ENCODE data around the gene KIF26B. TPM values are rescaled to one million over a fixed set of nuclear protein-coding genes. Genes with fewer than 3 reads are reported as not detected.

KIF26B gene
- total RNA-seq, 1 donor from 2014 or later: 8.8 TPM

GRCh38 chr1:245656189-245656717 lies 501.5 kb downstream of the KIF26B start:
- Mint-ChIP-seq H3K4me1 (ENCODE audit: unreplicated experiment) (no peaks in the 10 kb centered on the region), H3K36me3 (ENCODE audit: unreplicated experiment) (no peaks in the 10 kb centered on the region), H3K4me3 (ENCODE audit: unreplicated experiment) (no peak overlapping the region), H3K27me3 (ENCODE audit: unreplicated experiment) (no peaks in the 10 kb centered on the region), H3K9me3 (ENCODE audit: unreplicated experiment) (no peaks in the 10 kb centered on the region), H3K27ac (ENCODE audit: unreplicated experiment) (no peak overlapping the region)
- TF ChIP-seq CTCF (IDR thresholded peaks at IDR 0.05): no peak
- DNase-seq (ENCODE audit: extremely low spot score, unreplicated experiment): peak; percentile 59

GRCh38 chr1:245657371-245657770 lies 502.6 kb downstream of the KIF26B start:
- Mint-ChIP-seq H3K27me3 (ENCODE audit: unreplicated experiment) (no peaks in the 10 kb centered on the region), H3K4me3 (ENCODE audit: unreplicated experiment) (no peak overlapping the region), H3K9me3 (ENCODE audit: unreplicated experiment) (no peaks in the 10 kb centered on the region), H3K4me1 (ENCODE audit: unreplicated experiment) (no peaks in the 10 kb centered on the region), H3K36me3 (ENCODE audit: unreplicated experiment) (no peaks in the 10 kb centered on the region), H3K27ac (ENCODE audit: unreplicated experiment) (no peak overlapping the region)
- no peak for DNase-seq (ENCODE audit: extremely low spot score, unreplicated experiment)
- TF ChIP-seq CTCF (IDR thresholded peaks at IDR 0.05): no peak

DNA sequence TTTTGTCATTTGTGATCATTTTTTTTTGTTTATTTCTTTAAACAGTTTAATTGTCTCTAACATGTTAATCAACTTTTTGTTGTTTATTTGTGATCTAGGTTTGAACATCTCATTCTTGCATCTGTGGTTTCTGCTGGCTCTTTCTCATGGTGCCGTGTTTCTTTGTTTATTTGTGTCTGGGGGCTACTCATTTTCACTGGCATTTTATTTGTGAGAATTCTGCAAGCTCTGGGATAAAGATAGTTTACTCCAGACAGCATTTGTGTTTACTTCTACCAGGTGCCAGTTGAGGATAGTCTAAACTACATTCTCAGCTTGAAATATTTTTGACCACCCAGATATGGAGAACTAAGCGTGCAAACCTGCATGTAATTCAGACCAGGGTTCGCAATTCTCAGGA lies 508.6 kb downstream of the KIF26B start:
- Mint-ChIP-seq H3K4me3 (ENCODE audit: unreplicated experiment) (no peak overlapping the region), H3K27ac (ENCODE audit: unreplicated experiment) (no peak overlapping the region), H3K36me3 (ENCODE audit: unreplicated experiment) (no peaks in the 10 kb centered on the region), H3K9me3 (ENCODE audit: unreplicated experiment) (no peaks in the 10 kb centered on the region), H3K27me3 (ENCODE audit: unreplicated experiment) (no peaks in the 10 kb centered on the region), H3K4me1 (ENCODE audit: unreplicated experiment) (no peaks in the 10 kb centered on the region)
- DNase-seq (ENCODE audit: extremely low spot score, unreplicated experiment): no peak
- TF ChIP-seq CTCF (IDR thresholded peaks at IDR 0.05): no peak

DNA sequence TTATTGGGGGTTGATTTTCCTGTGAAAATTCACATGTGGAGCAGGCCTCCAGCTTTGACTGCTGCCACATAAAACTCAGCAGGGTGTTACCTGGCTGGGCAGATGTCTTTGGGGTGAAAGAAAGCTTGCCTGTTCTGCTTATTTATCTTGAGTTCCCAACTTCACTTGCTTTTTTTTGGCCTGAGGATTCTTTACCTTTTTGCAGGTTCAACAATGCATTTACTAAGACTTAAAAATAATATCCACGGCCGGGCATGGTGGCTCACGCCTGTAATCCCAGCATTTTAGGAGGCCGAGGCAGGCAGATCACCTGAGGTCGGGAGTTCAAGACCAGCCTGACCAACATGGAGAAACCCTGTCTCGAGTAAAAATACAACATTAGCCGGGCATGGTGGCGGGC lies 509.1 kb downstream of the KIF26B start:
- H3K4me1 Mint-ChIP-seq (ENCODE audit: unreplicated experiment): no peaks in the 10 kb centered on the region
- peak; percentile 56 for DNase-seq (ENCODE audit: extremely low spot score, unreplicated experiment)
- no peak overlapping the region for H3K4me3 Mint-ChIP-seq (ENCODE audit: unreplicated experiment)
- TF ChIP-seq CTCF (IDR thresholded peaks at IDR 0.05): no peak
- H3K36me3 Mint-ChIP-seq (ENCODE audit: unreplicated experiment): no peaks in the 10 kb centered on the region
- no peaks in the 10 kb centered on the region for H3K9me3 Mint-ChIP-seq (ENCODE audit: unreplicated experiment)
- no peak overlapping the region for H3K27ac Mint-ChIP-seq (ENCODE audit: unreplicated experiment)
- no peaks in the 10 kb centered on the region for H3K27me3 Mint-ChIP-seq (ENCODE audit: unreplicated experiment)

DNA sequence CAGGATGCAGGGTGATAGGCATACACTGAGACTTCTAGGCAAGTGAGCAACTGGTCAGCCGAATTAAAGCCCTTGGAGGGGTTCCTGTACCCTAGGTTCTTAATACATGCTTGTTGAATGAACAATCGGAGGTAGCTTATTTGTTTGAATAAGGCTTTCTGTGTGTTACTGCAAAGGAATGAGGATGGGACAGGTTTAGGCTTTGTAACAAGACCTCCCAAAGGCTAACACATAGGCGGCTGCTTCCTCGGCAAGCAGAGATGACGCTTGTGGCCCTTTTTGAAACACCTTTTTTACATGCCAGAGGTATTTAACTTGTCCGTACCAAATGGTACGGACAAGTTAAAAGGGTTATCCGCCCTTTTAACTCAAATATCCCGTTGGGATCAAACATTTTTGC lies 511.6 kb downstream of the KIF26B start:
- no peak overlapping the region for H3K4me3 Mint-ChIP-seq (ENCODE audit: unreplicated experiment)
- peak; percentile 36 for DNase-seq (ENCODE audit: extremely low spot score, unreplicated experiment)
- H3K36me3 Mint-ChIP-seq (ENCODE audit: unreplicated experiment): no peaks in the 10 kb centered on the region
- H3K27me3 Mint-ChIP-seq (ENCODE audit: unreplicated experiment): no peaks in the 10 kb centered on the region
- no peak overlapping the region for H3K27ac Mint-ChIP-seq (ENCODE audit: unreplicated experiment)
- no peak for TF ChIP-seq CTCF (IDR thresholded peaks at IDR 0.05)
- H3K9me3 Mint-ChIP-seq (ENCODE audit: unreplicated experiment): no peaks in the 10 kb centered on the region
- no peaks in the 10 kb centered on the region for H3K4me1 Mint-ChIP-seq (ENCODE audit: unreplicated experiment)

Measured in osteocyte (in vitro differentiated cells).